Duodenal mucosa (tissue), 2 donors: ENCODE results near the gene REEP3.

Experiments used
- H3K27ac ChIP-seq: one replicate; pipeline ENCODE4 v1.7.0; 2013; ENCODE audit warnings: low read depth, low read length
- H3K27me3 ChIP-seq, 2 donors: one replicate each; pipeline ENCODE4 v1.7.0; 2013; ENCODE audit warnings: low read length in 2 of 2, control low read depth in 1 of 2; ENCODE audit not compliant: insufficient read depth in 2 of 2, control insufficient read depth in 1 of 2
- H3K36me3 ChIP-seq, 2 donors: one replicate each; pipeline ENCODE4 v1.7.0; 2013; ENCODE audit warnings: low read length in 2 of 2, control low read depth in 1 of 2; ENCODE audit not compliant: insufficient read depth in 2 of 2, control insufficient read depth in 1 of 2
- H3K4me1 ChIP-seq, 2 donors: one replicate each; pipeline ENCODE4 v1.7.0; 2013; ENCODE audit warnings: low read length in 2 of 2, control low read depth in 1 of 2; ENCODE audit not compliant: insufficient read depth in 2 of 2, control insufficient read depth in 1 of 2
- H3K4me3 ChIP-seq, 2 donors: one replicate each; pipeline ENCODE4 v1.7.0; 2013; ENCODE audit warnings: low read length in 2 of 2, low read depth in 1 of 2
- H3K9ac ChIP-seq, 2 donors: one replicate each; pipeline ENCODE4 v1.7.0; 2013; ENCODE audit warnings: low read length in 2 of 2, low read depth in 1 of 2
- H3K9me3 ChIP-seq, 2 donors: one replicate each; pipeline ENCODE4 v1.7.0; 2013; ENCODE audit warnings: low read length in 2 of 2, control low read depth in 1 of 2; ENCODE audit not compliant: control insufficient read depth in 1 of 2

The REEP3 gene

DNA sequence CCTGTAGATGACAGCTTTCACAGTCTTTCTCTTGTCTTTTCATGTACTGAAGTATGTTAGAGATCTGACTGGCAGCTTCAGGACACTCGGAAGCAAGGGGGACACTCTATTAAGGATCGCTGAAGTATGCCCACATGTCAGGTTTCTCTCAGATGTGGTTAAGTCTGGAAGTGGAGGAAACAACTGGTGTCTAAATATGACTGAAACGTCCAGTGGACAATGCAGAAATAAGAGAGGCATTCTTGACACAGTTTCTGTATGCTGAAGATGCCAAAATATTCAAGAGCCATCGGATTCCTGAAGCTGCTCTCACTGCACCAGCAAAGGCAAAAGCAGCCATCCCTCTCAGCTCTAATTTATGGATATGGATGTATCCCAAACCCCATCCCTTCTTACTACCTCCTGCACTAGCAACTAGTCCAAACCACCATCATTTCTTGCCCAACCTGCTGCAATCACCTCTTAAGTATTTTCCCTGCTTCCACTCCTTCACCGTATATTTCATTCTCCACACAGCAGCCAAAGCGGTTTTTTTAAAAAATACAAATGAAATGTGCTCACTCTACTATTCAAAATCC is 113.4 kb downstream of the REEP3 start:
- H3K27me3 ChIP-seq: no peaks in the 10 kb centered on the region
- peaks cover 16 to 22% of the 10 kb centered on the region in 2 donors for H3K4me1 ChIP-seq
- H3K9ac ChIP-seq: no peak overlapping the region
- H3K27ac ChIP-seq: no peak overlapping the region
- H3K9me3 ChIP-seq: no peaks in the 10 kb centered on the region
- no peak overlapping the region for H3K4me3 ChIP-seq
- H3K36me3 ChIP-seq: no peaks in the 10 kb centered on the region

DNA sequence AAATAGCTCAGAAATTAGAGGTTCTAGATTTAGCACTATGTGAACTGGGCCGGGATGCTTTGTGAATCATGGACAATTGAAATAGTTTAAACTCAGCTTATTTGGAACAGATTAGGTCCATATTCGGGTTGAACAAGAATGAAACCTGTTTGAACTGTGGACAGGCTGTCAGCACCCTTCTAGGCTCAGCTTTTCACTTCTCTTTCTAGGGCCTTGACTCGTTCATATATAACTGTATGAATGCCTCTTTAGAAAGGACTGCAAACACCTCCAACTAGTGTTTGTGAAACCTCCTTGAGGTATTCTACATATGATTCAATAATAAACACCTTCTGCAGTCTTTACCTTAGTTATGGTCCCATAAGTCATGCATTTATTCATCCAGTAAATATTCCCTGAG is 115.6 kb downstream of the REEP3 start:
- H3K4me1 ChIP-seq: peaks cover 4 to 9% of the 10 kb centered on the region in 2 donors
- no peak overlapping the region for H3K9ac ChIP-seq
- no peaks in the 10 kb centered on the region for H3K36me3 ChIP-seq
- H3K9me3 ChIP-seq: no peaks in the 10 kb centered on the region
- H3K4me3 ChIP-seq: no peak overlapping the region
- H3K27me3 ChIP-seq: no peaks in the 10 kb centered on the region
- H3K27ac ChIP-seq: no peak overlapping the region

DNA sequence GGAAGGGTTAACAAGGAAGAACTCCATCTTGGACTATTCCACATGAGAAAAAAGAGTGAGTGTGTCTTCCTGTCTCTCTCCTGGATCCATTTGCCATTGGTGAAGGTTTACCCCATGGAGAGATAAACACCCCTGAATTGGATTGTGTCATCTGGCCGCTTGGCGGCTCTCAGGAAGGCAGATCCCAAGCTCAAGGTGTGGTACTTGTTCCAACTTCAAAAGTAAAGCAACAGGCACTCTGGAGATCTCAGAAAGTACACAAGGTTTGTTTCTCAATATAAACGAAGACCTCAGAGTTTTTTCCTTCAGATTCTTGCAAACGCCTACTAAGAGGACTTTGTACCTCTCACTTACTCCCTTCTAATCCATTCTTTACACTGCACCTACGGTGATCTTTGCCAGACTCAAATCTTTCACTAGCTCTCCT is 116.7 kb downstream of the REEP3 start:
- Histone ChIP-seq H3K36me3 (no peaks in the 10 kb centered on the region), H3K9ac (no peak overlapping the region), H3K4me3 (peak overlapping the region in 1 of 2 donors; percentile 19), H3K27me3 (no peaks in the 10 kb centered on the region), H3K4me1 (peaks cover 4 to 6% of the 10 kb centered on the region in 2 donors), H3K9me3 (no peaks in the 10 kb centered on the region), H3K27ac (no peak overlapping the region)

DNA sequence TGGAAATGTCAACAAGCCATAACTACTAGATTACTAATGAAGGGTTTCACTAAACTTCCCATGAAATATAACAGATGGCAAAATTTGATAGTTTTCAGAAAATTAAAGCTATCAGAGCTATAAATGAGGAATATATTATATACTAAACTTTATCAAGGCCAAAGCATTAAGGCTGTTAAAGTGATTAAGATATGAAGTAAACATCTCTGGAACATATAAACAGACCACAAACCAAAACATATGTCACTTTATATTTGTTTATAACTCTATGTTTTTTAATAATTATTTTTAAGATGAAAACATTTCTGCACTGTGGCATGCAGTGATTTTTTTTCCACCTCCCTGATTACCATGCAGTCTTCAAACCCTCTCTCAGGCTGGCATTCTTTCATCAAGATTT is 120.2 kb downstream of the REEP3 start:
- peaks cover 0 to 6% of the 10 kb centered on the region in 2 donors for H3K4me1 ChIP-seq
- H3K4me3 ChIP-seq: no peak overlapping the region
- no peak overlapping the region for H3K9ac ChIP-seq
- no peaks in the 10 kb centered on the region for H3K36me3 ChIP-seq
- H3K9me3 ChIP-seq: no peaks in the 10 kb centered on the region
- no peak overlapping the region for H3K27ac ChIP-seq
- H3K27me3 ChIP-seq: no peaks in the 10 kb centered on the region

DNA sequence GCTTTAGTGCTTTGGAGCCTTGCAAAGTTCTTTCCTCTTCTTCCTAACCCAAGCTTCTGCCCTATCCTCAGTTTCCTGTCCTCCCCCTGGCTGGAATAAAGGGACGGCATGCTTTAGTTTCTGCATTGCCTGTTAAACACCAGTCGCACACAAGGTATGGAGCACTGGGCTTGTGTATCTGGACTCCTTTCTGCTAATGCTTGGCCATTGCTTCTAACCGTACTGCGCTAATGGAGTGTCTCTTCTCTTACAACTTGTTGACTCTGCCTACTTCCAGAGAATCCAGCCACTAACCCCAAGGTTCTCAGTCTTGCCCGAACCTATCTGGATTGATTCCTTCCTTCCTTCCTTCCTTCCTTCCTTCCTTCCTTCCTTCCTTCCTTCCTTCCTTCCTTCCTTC is 120.6 kb downstream of the REEP3 start:
- H3K4me1 ChIP-seq: peaks cover 0 to 6% of the 10 kb centered on the region in 2 donors
- H3K9me3 ChIP-seq: no peaks in the 10 kb centered on the region
- no peaks in the 10 kb centered on the region for H3K36me3 ChIP-seq
- H3K9ac ChIP-seq: no peak overlapping the region
- no peak overlapping the region for H3K27ac ChIP-seq
- H3K27me3 ChIP-seq: no peaks in the 10 kb centered on the region
- H3K4me3 ChIP-seq: no peak overlapping the region

DNA sequence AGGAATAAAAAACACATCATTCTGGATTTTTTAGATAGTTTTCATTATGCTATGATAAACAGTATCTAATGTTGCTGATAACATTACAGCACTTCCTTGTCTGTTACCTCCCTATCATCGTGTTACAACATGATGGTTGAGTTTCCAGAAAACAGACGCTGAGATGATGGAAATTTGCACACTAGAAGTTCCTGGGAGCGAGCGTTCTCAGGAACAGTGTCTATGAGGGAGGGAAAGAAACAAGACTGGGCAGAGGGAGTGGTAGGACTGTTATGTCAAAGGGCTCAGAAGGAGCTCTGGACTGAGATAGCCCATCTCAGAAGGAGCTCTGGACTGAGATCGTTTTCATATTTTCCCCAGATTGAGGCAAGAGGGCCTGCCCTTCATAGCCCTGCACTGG is 121.6 kb downstream of the REEP3 start:
- Histone ChIP-seq H3K9me3 (no peaks in the 10 kb centered on the region), H3K9ac (no peak overlapping the region), H3K27me3 (no peaks in the 10 kb centered on the region), H3K4me1 (peaks cover 0 to 3% of the 10 kb centered on the region in 2 donors), H3K4me3 (no peak overlapping the region), H3K36me3 (no peaks in the 10 kb centered on the region), H3K27ac (no peak overlapping the region)

DNA sequence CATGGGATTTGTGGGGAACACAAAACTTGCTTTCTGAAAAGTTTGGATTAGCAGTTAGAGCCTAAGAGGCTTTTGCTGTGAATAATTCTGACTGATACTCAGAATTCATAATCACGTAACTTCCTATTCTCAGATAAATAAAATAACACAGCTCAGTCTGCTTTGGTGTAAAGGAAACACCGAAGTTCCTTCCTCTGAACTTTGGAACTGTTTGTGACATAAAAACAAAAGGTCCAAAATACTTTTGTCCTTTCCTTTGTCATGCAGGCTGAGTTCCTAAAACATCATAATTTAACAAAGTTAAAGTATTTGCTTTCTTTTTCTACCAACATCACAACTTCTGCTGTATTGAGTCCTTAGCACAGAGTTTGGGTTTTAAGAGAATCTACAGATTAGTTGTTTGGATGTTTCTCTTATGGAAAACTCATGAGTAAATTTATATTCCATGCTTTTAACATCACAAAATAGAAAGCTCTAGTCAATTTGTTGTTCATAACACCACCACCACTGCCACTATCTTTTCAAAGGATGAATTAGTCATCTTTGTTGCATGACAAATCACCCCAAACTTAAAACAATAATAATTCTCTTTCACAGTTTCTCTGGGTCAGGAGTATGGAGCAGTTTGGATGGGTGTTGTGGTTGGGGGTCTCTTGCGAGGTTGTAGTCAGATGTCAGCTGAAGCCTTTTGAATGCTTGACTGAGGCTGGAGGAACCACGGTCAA is 123.4 kb downstream of the REEP3 start:
- H3K9ac ChIP-seq: no peak overlapping the region
- no peaks in the 10 kb centered on the region for H3K27me3 ChIP-seq
- H3K4me3 ChIP-seq: no peak overlapping the region
- no peaks in the 10 kb centered on the region for H3K4me1 ChIP-seq
- no peaks in the 10 kb centered on the region for H3K36me3 ChIP-seq
- H3K27ac ChIP-seq: no peak overlapping the region
- H3K9me3 ChIP-seq: no peaks in the 10 kb centered on the region

DNA sequence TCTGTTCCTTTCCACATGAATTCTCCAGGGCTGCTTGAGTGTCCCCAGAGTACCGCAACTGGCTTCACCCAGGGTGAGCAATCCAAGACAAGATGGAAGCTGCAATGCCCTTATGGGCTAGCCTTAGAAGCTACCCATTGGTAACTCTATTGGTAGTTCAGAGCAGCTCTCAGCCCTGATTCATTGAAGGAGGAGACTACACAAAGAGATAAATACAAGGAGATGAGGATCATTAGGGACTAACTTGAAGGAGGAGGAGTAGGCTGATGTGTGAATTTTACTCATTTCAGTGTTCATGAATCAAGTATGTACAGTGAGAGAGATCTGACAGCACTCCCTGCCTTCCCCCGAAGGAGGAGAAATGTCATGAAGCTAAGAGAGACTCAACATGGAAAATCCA is 124.0 kb downstream of the REEP3 start:
- Histone ChIP-seq H3K27ac (no peak overlapping the region), H3K4me3 (no peak overlapping the region)

DNA sequence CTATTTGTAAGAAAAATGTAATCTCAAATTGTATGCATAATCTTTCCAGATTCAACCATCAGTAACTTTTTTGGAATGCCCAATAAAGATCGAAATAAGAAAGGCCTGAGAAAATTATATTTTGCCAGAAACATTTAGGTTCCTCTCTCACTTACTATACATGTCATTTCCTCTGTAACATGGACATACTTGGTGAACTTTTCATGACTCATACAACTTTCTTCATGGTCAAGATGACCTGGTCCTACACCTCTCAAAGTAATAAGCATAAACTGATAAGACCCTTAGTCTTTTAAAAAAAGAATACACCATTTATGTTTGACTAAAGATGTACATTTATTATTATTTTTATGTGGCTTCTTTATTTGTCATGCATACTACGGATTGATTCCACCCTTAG is 125.3 kb downstream of the REEP3 start:
- no peaks in the 10 kb centered on the region for H3K36me3 ChIP-seq
- no peaks in the 10 kb centered on the region for H3K4me1 ChIP-seq
- H3K27ac ChIP-seq: no peak overlapping the region
- H3K9me3 ChIP-seq: no peaks in the 10 kb centered on the region
- H3K27me3 ChIP-seq: no peaks in the 10 kb centered on the region
- H3K9ac ChIP-seq: no peak overlapping the region
- H3K4me3 ChIP-seq: no peak overlapping the region

More for the DNA sequence above, 124.0 kb downstream of the REEP3 start:
- no peak overlapping the region for H3K9ac ChIP-seq
- no peaks in the 10 kb centered on the region for H3K36me3 ChIP-seq
- H3K27me3 ChIP-seq: no peaks in the 10 kb centered on the region
- H3K9me3 ChIP-seq: no peaks in the 10 kb centered on the region
- no peaks in the 10 kb centered on the region for H3K4me1 ChIP-seq

DNA sequence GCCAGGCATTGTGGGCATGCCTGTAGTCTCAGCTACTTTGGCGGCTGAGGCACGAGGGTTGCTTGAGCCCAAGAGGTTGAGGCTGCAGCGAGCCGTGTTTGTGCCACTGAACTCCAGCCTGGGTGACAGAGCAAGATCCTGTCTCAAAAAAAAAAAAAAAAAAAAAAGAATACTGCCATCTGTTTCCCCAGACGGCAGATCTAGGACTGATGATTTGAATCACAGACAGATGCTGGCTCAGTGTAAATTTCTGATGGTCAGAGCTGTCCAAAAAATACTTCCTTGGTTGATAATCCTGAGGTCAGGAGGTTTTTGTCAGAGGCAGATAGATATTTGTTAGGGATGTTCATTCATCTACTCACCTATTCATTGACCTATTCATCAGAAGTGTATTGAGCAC is 130.7 kb downstream of the REEP3 start:
- H3K4me1 ChIP-seq: peaks cover 0 to 4% of the 10 kb centered on the region in 2 donors
- H3K9ac ChIP-seq: no peak overlapping the region
- no peaks in the 10 kb centered on the region for H3K9me3 ChIP-seq

More for the DNA sequence above, 130.7 kb downstream of the REEP3 start:
- no peaks in the 10 kb centered on the region for H3K27me3 ChIP-seq
- no peaks in the 10 kb centered on the region for H3K36me3 ChIP-seq
- H3K4me3 ChIP-seq: no peak overlapping the region
- H3K27ac ChIP-seq: no peak overlapping the region
